CD4-positive, alpha-beta T cell treated with Interferon alpha-2 for 1 hour (primary cell): ENCODE results near the gene KMT5C.
"Not testable (repeated sequence)": the region's sequence is repeated elsewhere in the genome, so short reads cannot be mapped to it uniquely, and the experiment has no call there.

Source experiments
- DNase-seq, 2 donors: peaks; one replicate each; pipeline ENCODE4 v3.0.0-alpha.2; 2020 to 2022

KMT5C gene

GRCh38 chr19:55319785-55320184, 19.9 kb upstream of the KMT5C start:
- no peak for DNase-seq

GRCh38 chr19:55320844-55321419, 18.7 kb upstream of the KMT5C start:
- DNase-seq = no peak

GRCh38 chr19:55321466-55322137, 18.1 kb upstream of the KMT5C start:
- no peak for DNase-seq

GRCh38 chr19:55322204-55322885, 17.3 kb upstream of the KMT5C start:
- DNase-seq = no peak

- DNase-seq = no peak
Observed at GRCh38 chr19:55324662-55325061, 15.0 kb upstream of the KMT5C start.

GRCh38 chr19:55325172-55325571, 14.5 kb upstream of the KMT5C start, which contains the start of gene TMEM150B:
Gene TMEM150B, minus strand, starts transcription at chr19:55325341. Its CDS starts 4,305 bp downstream, at chr19:55321036.
- peak in 1 of 2 donors; percentile 23 for DNase-seq

GRCh38 chr19:55328774-55329318, 10.8 kb upstream of the KMT5C start:
- peak in 1 of 2 donors; percentile 32 for DNase-seq

- not testable (repeated sequence) for DNase-seq
Observed at GRCh38 chr19:55329791-55330190, 9.9 kb upstream of the KMT5C start.

- DNase-seq = no peak
Observed at GRCh38 chr19:55333870-55334269, 5.8 kb upstream of the KMT5C start.

- no peak for DNase-seq
Observed at GRCh38 chr19:55336101-55336500, 3.6 kb upstream of the KMT5C start.

- DNase-seq = peak in 1 of 2 donors; percentile 45
Observed at GRCh38 chr19:55339889-55340783, 460 bp downstream of the KMT5C start.

GRCh38 chr19:55340784-55341147, 1.1 kb downstream of the KMT5C start:
- DNase-seq = peak in 1 of 2 donors; percentile 23

GRCh38 chr19:55341171-55341588, 1.5 kb downstream of the KMT5C start:
- DNase-seq = peak; percentile 49 to 64

- DNase-seq = no peak
Observed at GRCh38 chr19:55341595-55342531, 2.2 kb downstream of the KMT5C start.

- no peak for DNase-seq
Observed at GRCh38 chr19:55344444-55344843, 4.8 kb downstream of the KMT5C start.

GRCh38 chr19:55345101-55345817, 5.6 kb downstream of the KMT5C start:
- DNase-seq = no peak

- no peak for DNase-seq
Observed at GRCh38 chr19:55345818-55346724, 6.4 kb downstream of the KMT5C start.

- no peak for DNase-seq
Observed at GRCh38 chr19:55346725-55347441, 7.2 kb downstream of the KMT5C start.

- DNase-seq = no peak
Observed at GRCh38 chr19:55347442-55348009, 7.8 kb downstream of the KMT5C start.
